ENCODE data around the gene RXRA.

RXRA gene

DNA sequence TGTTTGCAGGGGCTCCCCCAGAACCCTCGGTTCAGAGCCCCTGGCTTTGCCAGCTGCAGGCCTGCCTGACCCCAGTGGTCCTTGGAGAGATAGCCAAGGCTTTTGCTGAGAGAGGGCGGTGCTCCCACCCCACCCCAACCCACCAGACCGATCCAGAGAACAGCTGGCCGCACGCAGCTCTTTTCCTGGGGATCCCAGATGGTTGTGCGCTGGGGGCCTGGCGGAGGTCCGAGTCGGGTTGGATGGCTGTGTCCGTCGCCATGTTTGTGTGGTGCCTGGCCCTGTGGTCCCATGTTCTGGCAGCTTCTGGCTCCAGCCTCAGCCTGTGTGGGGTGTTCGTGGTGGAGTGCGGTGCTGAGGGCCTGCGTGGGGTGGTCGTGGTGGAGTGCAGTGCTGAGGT lies 97.5 kb downstream of the RXRA start:
- DNase-seq: no peak
- TF ChIP-seq POLR2A (IDR thresholded peaks at IDR 0.05; ENCODE audit: low read length): no peak
- no peak for TF ChIP-seq GATA1 (IDR thresholded peaks at IDR 0.05; ENCODE audit: low read depth, low read length)

DNA sequence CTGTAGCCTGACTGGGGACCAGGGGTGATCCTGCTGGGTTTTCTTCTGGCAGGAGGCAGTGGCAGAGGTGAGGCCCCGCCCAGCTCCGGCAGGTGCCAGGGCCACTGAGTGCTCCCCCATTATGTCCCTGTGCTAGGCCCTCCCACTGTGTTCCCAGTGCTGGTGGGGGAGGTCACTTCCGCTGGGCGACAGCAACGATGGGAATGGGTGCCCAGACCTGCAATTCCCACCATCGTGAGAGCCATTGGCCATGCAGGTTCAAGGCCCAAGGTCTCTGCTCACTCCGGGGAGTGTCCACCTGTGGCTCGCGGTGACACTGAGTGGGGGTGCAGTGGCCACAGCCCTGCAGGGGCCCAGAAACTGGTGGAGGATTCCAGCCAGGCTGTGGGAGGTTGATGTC lies 98.6 kb downstream of the RXRA start:
- no peak for DNase-seq
- TF ChIP-seq GATA1 (IDR thresholded peaks at IDR 0.05; ENCODE audit: low read depth, low read length) (no peak), POLR2A (IDR thresholded peaks at IDR 0.05; ENCODE audit: low read length) (no peak)

DNA sequence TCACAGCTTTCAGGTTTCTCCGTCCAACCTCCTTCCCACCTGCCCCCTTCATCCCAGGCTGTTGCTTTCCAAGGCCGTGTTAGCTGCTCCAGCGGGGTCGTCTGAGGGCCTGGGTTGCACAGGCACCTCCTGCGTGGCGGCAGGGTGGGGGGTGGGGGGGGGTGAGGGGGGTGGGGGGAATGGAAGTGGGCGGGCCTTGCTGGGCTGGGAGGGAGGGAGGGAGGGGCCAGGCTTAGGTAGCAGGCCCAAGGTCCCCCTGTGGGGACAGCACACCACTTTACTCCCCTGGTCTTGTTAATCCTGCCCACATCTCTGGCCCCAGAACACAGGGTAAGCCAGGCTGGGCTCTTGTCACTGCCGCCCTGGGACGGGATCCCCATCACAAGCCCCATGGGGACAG lies 99.1 kb downstream of the RXRA start:
- TF ChIP-seq POLR2A (IDR thresholded peaks at IDR 0.05; ENCODE audit: low read length): no peak
- TF ChIP-seq GATA1 (IDR thresholded peaks at IDR 0.05; ENCODE audit: low read depth, low read length): no peak
- DNase-seq: no peak

GRCh38 chr9:134425812-134426211 lies 99.6 kb downstream of the RXRA start:
- DNase-seq: no peak
- TF ChIP-seq GATA1 (IDR thresholded peaks at IDR 0.05; ENCODE audit: low read depth, low read length): no peak
- TF ChIP-seq POLR2A (IDR thresholded peaks at IDR 0.05; ENCODE audit: low read length): no peak

DNA sequence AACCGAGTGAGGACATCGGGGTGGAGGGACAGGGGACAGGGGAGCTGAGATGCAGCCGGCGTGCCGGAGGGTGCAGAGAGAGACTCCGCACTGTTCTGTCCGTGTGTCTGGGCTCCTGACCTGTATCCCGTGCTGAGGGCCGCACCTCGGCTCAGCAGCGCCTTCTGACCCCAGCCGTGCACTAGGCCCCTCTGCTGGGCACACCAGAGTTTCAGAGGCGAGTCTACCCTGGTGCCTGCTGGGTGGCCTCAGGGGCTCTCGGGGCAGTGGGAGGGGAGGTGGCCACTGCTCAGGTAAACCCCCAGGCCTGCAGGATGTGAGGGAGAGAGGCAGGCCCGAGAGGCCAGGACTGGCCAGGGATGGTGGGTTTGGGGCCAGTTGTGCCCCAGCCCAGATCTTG lies 100.2 kb downstream of the RXRA start:
- no peak for TF ChIP-seq POLR2A (IDR thresholded peaks at IDR 0.05; ENCODE audit: low read length)
- TF ChIP-seq GATA1 (IDR thresholded peaks at IDR 0.05; ENCODE audit: low read depth, low read length): no peak
- no peak for DNase-seq

- TF ChIP-seq GATA1 (IDR thresholded peaks at IDR 0.05; ENCODE audit: low read depth, low read length) (no peak), POLR2A (IDR thresholded peaks at IDR 0.05; ENCODE audit: low read length) (no peak)
- no peak for DNase-seq
Observed at GRCh38 chr9:134427153-134427782, 101.0 kb downstream of the RXRA start.

DNA sequence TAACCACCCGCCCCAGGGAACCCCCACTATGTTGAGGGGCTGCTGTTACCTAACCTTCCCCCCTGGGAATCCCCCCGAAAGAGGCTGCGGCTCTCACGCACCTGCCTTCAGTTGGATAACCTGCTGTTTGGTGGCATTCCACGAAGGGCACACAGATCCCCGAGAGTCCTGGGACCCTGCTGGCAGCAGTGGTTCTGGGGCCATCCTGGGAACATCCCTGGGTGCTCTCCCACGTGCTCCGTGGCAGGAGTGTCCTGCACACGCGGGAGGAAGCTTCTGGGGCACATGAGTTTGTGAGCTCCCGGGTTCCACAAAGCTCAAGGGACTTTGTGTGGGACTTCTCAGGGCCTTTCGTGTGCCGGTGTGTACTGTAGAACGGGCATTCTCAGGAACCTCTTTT lies 102.3 kb downstream of the RXRA start:
- DNase-seq: no peak
- TF ChIP-seq POLR2A (IDR thresholded peaks at IDR 0.05; ENCODE audit: low read length): no peak

- DNase-seq: no peak
- TF ChIP-seq POLR2A (IDR thresholded peaks at IDR 0.05; ENCODE audit: low read length): no peak
- TF ChIP-seq GATA1 (IDR thresholded peaks at IDR 0.05; ENCODE audit: low read depth, low read length): no peak
Observed at GRCh38 chr9:134429007-134429406, 102.8 kb downstream of the RXRA start.

GRCh38 chr9:134429481-134429880 lies 103.2 kb downstream of the RXRA start:
- no peak for DNase-seq
- TF ChIP-seq POLR2A (IDR thresholded peaks at IDR 0.05; ENCODE audit: low read length): no peak
- no peak for TF ChIP-seq GATA1 (IDR thresholded peaks at IDR 0.05; ENCODE audit: low read depth, low read length)

GRCh38 chr9:134431095-134431494 lies 104.8 kb downstream of the RXRA start:
- TF ChIP-seq GATA1 (IDR thresholded peaks at IDR 0.05; ENCODE audit: low read depth, low read length): no peak
- TF ChIP-seq POLR2A (IDR thresholded peaks at IDR 0.05; ENCODE audit: low read length): no peak
- DNase-seq: no peak

DNA sequence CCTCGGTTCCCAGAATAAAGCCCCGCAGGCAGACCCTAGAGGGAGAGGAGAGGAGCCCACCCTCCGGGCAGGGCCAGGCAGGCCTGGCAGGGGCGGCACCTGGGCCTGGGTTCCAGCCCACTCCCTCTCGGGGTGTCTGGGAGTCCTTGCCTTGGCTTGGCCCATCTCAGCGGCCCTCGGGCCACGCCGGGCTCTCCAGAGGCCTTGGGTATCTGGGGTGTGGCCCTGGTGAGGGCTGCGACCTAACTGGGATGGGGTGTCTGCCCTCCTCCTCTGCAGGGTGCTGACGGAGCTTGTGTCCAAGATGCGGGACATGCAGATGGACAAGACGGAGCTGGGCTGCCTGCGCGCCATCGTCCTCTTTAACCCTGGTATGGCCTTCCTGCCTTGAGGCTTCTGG lies 105.4 kb downstream of the RXRA start:
- no peak for DNase-seq
- TF ChIP-seq POLR2A (IDR thresholded peaks at IDR 0.05; ENCODE audit: low read length) (no peak), GATA1 (IDR thresholded peaks at IDR 0.05; ENCODE audit: low read depth, low read length) (no peak)

- TF ChIP-seq POLR2A (IDR thresholded peaks at IDR 0.05; ENCODE audit: low read length) (no peak), GATA1 (IDR thresholded peaks at IDR 0.05; ENCODE audit: low read depth, low read length) (no peak)
- DNase-seq: no peak
Observed at GRCh38 chr9:134432471-134432870, 106.2 kb downstream of the RXRA start.

DNA sequence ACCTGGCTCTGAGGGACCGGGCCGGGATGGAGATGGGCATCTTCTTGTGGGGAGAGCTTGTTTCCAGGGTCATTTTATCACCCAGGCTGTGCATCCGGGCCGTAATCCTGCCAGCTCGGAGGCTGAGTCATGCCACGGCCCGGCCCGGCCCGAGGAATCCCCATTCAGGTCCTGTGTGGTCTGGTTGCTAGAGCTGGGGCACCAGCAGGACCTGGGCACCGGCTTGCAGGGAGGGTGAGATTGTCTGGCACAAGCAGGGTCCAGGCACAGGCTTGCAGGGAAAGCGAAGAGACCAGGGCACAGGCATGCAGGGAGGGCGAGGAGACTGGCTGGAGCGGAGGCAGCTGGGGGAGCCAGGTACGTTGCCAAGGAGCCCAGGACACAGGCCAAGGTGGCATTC lies 106.8 kb downstream of the RXRA start:
- DNase-seq: no peak
- no peak for TF ChIP-seq GATA1 (IDR thresholded peaks at IDR 0.05; ENCODE audit: low read depth, low read length)
- no peak for TF ChIP-seq POLR2A (IDR thresholded peaks at IDR 0.05; ENCODE audit: low read length)

DNA sequence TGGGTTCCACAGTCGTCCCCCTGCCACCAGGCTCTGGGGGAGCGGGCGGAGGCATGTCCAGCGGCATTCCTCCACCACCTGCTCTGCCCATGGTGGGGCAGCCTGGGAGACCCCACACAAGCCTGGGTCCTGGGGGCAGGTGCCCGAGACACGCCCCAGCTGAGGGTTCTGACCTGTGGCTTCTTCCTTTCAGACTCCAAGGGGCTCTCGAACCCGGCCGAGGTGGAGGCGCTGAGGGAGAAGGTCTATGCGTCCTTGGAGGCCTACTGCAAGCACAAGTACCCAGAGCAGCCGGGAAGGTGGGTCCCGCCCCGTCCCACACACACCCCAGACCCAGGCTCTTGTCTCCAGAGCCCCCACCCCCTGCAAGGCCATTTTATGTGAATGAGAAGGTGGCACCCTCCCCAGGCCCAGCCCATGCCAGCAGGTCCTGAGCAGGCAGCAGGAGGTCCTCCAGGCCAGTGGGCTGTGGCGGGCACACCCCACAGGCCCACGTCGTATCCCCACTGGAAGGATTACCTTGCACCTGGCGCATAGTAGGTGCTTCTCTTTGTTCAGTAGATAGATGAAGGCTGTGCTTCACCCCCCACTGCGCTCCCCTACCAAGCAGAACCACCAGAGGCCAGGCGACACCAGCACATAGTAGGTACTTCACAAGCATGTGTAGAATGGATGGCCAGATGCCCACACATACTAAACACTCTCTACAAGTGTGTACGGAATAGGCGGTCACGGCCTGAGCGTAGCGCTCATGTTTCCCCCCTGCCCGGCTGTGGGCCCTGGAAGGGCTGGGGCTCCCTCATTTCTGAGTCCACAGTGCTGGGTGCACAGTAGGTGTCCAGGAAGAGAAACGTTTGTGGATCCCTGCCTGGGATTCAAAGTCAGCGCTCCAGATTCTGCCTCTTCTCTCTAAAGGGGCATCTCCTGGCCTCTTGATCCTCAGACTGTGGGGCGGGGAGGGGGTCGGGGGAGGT lies 107.9 kb downstream of the RXRA start:
- TF ChIP-seq GATA1 (IDR thresholded peaks at IDR 0.05; ENCODE audit: low read depth, low read length) (no peak), POLR2A (IDR thresholded peaks at IDR 0.05; ENCODE audit: low read length) (no peak)
- DNase-seq: no peak
